Forelimb muscle (tissue), 1 donor: ENCODE results near the gene TNIP2. TPM values are rescaled to one million over a fixed set of nuclear protein-coding genes. Genes with fewer than 3 reads are reported as not detected.
"Not testable (repeated sequence)": the region's sequence is repeated elsewhere in the genome, so short reads cannot be mapped to it uniquely, and the experiment has no call there.

Experiments used
- DNase-seq: peaks from one replicate; pipeline ENCODE4 v3.0.0-alpha.2; 2013; ENCODE audit warnings: low read depth
- polyA plus RNA-seq: library from polyadenylated mRNA; unstranded; fragments of 120-200 nt; gene quantifications from one replicate; pipeline ENCODE4 v1.2.1, GENCODE V29; 2013; ENCODE audit not compliant: insufficient read length

TNIP2 gene
- polyA plus RNA-seq, 1 donor: 11.4 TPM

GRCh38 chr4:2793586-2794485 is 37.7 kb upstream of the TNIP2 start:
- no peak for DNase-seq

- no peak for DNase-seq
Measured at GRCh38 chr4:2792711-2793585, 36.8 kb upstream of the TNIP2 start, which contains the start of gene SH3BP2. Gene SH3BP2, plus strand, starts transcription at chr4:2793085. Its CDS starts 27,533 bp downstream, at chr4:2820618.

GRCh38 chr4:2792396-2792710 is 36.2 kb upstream of the TNIP2 start:
- DNase-seq: no peak

DNA sequence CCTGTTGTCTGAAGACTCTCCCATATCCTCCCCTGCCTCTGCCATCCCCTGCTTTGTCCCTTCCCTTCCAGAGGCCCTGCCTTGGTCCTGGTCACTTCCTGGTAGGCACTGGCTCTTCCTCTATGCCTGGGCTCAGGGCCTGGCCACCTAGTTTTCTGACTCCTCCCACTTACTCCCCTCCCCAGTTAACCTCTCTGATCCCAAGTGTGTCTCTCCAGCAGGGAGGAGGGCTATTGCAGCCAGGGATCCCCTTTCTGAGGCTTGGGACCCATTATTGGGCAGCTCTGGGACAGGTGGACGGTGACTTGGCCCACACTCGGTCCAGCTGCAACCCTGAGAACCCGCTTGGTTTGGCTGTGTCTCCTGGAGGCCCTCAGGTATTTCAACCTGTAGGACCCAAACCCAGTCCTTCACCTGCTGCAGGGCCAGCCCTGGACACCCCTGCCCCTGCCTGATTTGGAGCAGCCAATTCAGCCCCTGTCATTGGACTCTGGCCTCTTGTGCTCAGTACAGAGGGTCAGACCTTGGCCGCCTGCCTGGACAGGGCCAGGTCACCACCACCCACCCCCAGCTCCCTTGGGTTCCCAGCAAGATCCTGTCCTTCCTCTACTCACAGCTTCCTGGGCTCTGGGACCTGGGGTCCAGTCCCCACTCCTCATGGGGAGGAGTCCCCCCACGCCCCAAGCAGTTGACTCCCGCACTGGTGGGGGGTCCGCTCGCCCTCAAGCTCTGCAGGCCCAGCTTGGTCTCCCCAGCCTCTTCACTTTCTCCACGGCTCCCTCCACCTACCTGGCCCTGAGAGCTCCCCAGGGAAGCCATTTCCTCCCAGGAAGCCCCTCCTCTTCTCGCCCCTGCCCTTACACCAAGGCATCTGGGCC is 35.6 kb upstream of the TNIP2 start:
- DNase-seq: no peak

- no peak for DNase-seq
Measured at GRCh38 chr4:2790583-2791517, 34.7 kb upstream of the TNIP2 start.

GRCh38 chr4:2789793-2790582 is 33.9 kb upstream of the TNIP2 start:
- DNase-seq: no peak

GRCh38 chr4:2789351-2789750 is 33.2 kb upstream of the TNIP2 start:
- no peak for DNase-seq

- DNase-seq: no peak
Measured at GRCh38 chr4:2788532-2789103, 32.5 kb upstream of the TNIP2 start.

GRCh38 chr4:2788101-2788500 is 32.0 kb upstream of the TNIP2 start:
- no peak for DNase-seq

GRCh38 chr4:2787230-2788100 is 31.3 kb upstream of the TNIP2 start:
- no peak for DNase-seq

DNA sequence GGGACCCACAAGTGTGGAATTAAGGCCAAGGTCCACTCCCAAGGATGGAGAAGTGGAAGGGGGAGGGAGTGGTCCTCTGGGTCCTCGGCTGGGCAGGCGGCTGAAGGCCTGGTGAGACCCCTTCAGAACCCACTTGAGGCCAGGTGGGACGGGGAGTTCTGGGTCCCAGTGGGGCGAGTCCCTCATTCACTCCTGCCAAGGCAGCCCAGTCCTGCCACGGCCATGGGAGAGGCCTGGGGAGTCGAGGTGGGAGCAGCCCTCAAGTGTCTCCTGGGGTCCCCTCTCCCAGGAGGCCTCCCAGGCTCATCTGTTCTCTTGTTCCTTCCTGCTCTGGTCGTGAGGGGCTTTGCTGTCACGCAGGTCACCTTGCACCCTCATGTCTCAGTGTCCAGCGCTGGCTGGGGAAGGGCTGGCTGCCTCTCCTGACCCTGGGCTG is 30.7 kb upstream of the TNIP2 start:
- no peak for DNase-seq

DNA sequence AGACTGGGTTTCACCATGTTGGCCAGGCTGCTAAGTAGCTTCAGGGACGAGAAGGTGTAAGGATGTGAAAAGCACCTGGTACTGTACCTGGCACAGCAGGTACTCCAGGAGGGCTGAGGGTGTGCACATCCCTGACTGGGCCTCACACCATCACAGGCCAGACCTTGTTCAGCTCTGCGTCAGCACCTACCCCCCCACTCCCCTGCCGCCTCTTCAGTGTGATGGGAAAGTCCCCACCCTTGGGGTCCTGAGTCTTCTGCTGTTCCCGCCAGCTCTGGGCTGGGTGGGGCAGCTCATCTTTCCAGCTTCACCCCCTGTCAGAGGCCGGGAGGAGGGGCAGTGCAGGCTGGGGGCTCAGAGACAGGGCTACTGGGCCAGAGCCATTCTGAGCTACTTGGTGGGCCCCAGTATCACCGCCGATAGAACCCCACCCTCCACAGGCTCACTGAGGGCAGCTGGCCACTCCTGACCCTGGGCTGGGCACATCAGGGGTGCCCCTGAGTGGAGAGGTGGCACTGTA is 30.1 kb upstream of the TNIP2 start:
- DNase-seq: no peak

DNA sequence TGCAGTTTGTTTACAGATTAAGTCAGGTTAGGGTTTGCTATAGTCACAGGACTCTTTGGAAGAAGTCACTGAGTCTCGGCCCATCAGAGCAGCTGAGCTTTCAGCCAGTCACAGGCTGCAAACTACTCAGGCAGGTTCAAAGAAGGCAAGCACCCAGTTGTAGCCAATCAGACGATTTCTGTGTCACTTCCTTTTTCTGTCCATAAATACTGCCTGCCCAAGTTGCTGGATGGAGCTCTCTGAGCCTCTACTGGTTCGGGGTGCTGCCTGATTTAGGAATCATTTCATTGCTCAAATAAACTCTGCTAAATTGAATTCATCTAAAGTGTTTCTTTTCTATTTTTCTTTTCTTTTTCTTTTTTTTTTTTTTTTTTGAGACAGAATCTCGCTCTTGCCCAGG is 29.5 kb upstream of the TNIP2 start:
- no peak for DNase-seq

DNA sequence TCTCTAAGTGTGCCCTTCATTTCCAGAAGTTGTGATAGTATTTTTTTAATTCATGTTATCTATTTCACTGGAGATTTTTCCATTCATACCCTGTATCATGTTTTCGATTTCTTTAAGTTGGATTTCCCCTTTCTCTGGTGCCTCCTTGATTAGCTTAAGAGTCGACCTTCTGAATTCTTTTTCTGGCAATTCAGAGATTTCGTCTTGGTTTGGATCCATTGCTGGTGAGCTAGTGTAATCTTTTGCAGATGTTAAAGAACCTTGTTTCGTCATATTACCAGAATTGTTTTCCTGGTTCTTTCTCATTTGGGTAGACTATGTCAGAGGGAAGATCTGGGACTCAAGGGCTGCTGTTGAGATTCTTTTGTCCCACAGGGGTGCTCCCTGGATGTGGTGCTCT is 27.7 kb upstream of the TNIP2 start:
- no peak for DNase-seq

DNA sequence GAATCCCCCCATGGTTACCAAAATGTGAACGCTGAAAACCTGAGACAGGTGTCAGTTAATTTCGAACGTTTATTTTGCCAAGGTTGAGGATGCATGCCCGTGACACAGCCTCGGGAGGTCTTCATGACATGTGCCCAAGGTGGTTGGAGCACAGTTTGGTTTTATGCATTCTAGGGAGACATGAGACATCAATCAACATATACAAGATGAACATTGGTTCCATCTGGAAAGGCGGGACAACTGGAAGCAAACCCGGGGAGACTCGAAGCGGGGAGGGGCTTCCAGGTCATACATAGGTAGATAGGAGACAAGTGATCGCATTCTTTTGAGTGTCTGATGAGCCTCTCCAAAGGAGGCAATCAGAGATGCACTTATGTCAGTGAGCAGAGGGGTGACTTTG is 25.8 kb upstream of the TNIP2 start:
- no peak for DNase-seq

DNA sequence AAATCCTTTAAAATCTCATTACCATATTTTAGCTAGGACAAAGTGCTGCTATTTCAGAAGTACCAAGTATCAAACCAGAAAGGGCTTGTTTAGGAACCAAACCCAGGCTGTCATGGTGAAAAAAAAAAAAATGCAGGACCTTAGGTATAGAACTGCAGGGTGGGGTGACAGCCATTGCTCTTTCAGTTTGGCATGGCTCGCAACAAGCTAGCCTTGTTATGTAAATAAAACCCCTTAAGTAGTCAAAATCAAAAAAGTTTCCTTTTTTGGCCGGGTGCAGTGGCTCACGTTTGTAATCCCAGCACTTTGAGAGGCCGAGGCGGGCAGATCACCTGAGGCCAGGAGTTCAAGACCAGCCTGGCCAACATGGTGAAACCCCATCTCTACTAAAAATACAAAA is 24.5 kb upstream of the TNIP2 start:
- not testable (repeated sequence) for DNase-seq

DNA sequence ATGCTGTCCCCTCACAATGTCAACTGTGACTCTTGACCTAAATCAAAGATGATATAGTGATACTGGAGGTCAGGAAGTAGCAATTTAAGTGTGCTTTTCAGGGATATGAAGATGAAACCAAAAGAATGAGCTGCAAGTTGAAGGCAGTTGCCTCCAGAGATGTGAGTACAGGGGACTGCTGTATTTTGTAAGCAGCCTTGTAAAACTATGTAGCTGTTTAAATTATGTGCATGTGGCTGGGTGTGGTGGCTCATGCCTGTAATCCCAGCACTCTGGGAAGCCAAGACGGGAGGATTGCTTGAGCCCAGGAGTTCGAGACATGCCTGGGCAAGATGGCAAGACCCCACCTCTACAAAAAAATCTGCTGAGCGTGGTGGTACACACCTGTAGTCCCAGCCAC is 15.1 kb upstream of the TNIP2 start:
- no peak for DNase-seq

DNA sequence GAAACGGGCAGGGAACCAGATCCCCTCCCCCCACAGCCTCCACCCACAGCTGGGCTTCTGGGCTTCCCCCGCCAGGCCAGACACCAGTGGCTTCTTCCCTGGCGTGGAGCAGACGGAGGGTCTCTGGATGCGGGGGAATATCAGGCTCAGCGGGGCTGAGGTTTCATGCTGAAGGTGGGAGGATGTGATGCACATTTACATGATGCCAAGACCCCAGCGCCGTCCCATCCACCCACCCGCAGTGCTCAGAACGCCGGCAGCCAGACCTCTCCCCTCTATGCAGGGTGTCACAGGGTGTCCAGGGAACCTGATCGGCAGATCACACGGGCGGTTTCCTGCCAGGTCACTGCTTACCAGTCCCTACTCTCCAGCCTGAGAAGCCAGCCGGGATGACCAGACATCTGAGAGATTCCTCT is 12.8 kb upstream of the TNIP2 start:
- no peak for DNase-seq
